GM12878 (cell line): Measurements from ENCODE around the gene MYL12A. TPM values are rescaled to one million over a fixed set of nuclear protein-coding genes. Genes with fewer than 3 reads are reported as not detected.
A peak's percentile ranks its signal among the peaks of the same experiment; 100 is the strongest.

Experiments
- ATF7 ChIP-seq: fragments of 450-650 bp; IDR thresholded peaks from 2 replicates; pipeline ENCODE4 v1.6.1; 2016; ENCODE audit warnings: low read depth, mild to moderate bottlenecking
- BMI1 ChIP-seq: fragments of 450-650 bp; IDR thresholded peaks from 2 replicates; pipeline ENCODE4 v1.6.1; 2016; ENCODE audit warnings: mild to moderate bottlenecking, moderate library complexity, borderline replicate concordance
- CHD1 ChIP-seq: IDR thresholded peaks from 2 replicates; pipeline ENCODE4 v1.6.1; 2012; ENCODE audit warnings: low read depth, low read length, improper control_type of control experiment
- EED ChIP-seq: sonication (generic); IDR thresholded peaks from 2 replicates; pipeline ENCODE4 v1.6.1; 2016; ENCODE audit warnings: antibody characterized with exemption, low read depth
- HDAC6 ChIP-seq: fragments of 200-600 bp; sonication (generic); IDR thresholded peaks from one replicate; pipeline ENCODE4 v1.8.0; 2017; ENCODE audit warnings: antibody characterized with exemption; ENCODE audit not compliant: unreplicated experiment
- KLF5 ChIP-seq: fragments of 450-650 bp; IDR thresholded peaks from 2 replicates; pipeline ENCODE4 v1.6.1; 2014; ENCODE audit warnings: mild to moderate bottlenecking; ENCODE audit not compliant: partially characterized antibody
- MXI1 ChIP-seq: fragments of 150-350 bp; IDR thresholded peaks from 2 replicates; pipeline ENCODE4 v1.6.1; 2011; ENCODE audit warnings: low read depth, mild to moderate bottlenecking, inconsistent platforms, low read length, improper control_type of control experiment
- NFIC ChIP-seq: IDR thresholded peaks from 2 replicates; pipeline ENCODE4 v1.6.1; 2012; ENCODE audit warnings: low read depth, mild to moderate bottlenecking, inconsistent platforms, low read length, moderate library complexity
- PAX5 ChIP-seq: IDR thresholded peaks from 2 replicates; pipeline ENCODE4 v1.6.1; 2011; ENCODE audit warnings: low read depth, low read length, borderline replicate concordance
- RBBP5 ChIP-seq: fragments of 200-600 bp; sonication (generic); conservative IDR thresholded peaks from 2 replicates; pipeline ENCODE4 v1.6.1; 2016
- SKIL ChIP-seq: fragments of 450-650 bp; IDR thresholded peaks from 2 replicates; pipeline ENCODE4 v1.6.1; 2017; ENCODE audit warnings: mild to moderate bottlenecking, low read depth, inconsistent platforms; ENCODE audit not compliant: poor library complexity, severe bottlenecking
- TCF12 ChIP-seq: IDR thresholded peaks from 2 replicates; pipeline ENCODE4 v1.6.1; 2011; ENCODE audit warnings: low read depth, mild to moderate bottlenecking, low read length
- polyA plus RNA-seq, 11 experiments: library from polyadenylated mRNA; depleted of rRNA in 4 of 11; unstranded in 6 of 11; stranded (reverse) in 5 of 11; fragments of >200 nt; fragmentation: Nextera tagmentation in 4 of 11; fragmentation: Illumina TruSeq in 1 of 11; extraction: Ambion mirVana in 4 of 11; extraction: Trizol in 1 of 11; gene quantifications; 1 replicate in 1 of 11; 2 replicates in 10 of 11; pipeline versions ENCODE4 v1.2.1 to v1.2.3, GENCODE V29; 2011 to 2016; ENCODE audit warnings: inconsistent platforms in 2 of 11, missing spikeins in 2 of 11, low read depth in 1 of 11
- total RNA-seq, 4 experiments: library from RNA; depleted of rRNA in 3 of 4; stranded (reverse); fragments of >200 nt in 3 of 4; fragmentation: Illumina TruSeq in 1 of 4; extraction: Trizol in 1 of 4; gene quantifications; 2 replicates each; pipeline versions ENCODE4 v1.2.1 to v1.2.3, GENCODE V29; 2013 to 2021
- TF ChIP-seq, protein P1 (sequence below): fragments of 450-650 bp; IDR thresholded peaks from 2 replicates; pipeline ENCODE4 v1.6.1; 2017; ENCODE audit warnings: borderline replicate concordance
- TF ChIP-seq, protein P2 (sequence below): fragments of 450-650 bp; IDR thresholded peaks from 2 replicates; pipeline ENCODE4 v1.6.1; 2017; ENCODE audit warnings: antibody characterized with exemption, mild to moderate bottlenecking, moderate library complexity
- TF ChIP-seq, protein P3 (sequence below): IDR thresholded peaks from 2 replicates; pipeline ENCODE4 v1.6.1; 2012; ENCODE audit warnings: improper control_type of control experiment, low read depth, low read length; ENCODE audit not compliant: insufficient replicate concordance
- TF ChIP-seq, protein P4 (sequence below): fragments of 450-650 bp; IDR thresholded peaks from 2 replicates; pipeline ENCODE4 v1.6.1; 2014; ENCODE audit warnings: mild to moderate bottlenecking

Gene MYL12A
- total and polyA plus RNA-seq, 10 of the 15 experiments (the other 5 are each of a cell fraction or from before 2014, with no cell fraction given): 488 to 1,663 (median 924) TPM

GRCh38 chr18:3256693-3257626, 9.4 kb downstream of the MYL12A start (continued):
- TF ChIP-seq, protein P1, sequence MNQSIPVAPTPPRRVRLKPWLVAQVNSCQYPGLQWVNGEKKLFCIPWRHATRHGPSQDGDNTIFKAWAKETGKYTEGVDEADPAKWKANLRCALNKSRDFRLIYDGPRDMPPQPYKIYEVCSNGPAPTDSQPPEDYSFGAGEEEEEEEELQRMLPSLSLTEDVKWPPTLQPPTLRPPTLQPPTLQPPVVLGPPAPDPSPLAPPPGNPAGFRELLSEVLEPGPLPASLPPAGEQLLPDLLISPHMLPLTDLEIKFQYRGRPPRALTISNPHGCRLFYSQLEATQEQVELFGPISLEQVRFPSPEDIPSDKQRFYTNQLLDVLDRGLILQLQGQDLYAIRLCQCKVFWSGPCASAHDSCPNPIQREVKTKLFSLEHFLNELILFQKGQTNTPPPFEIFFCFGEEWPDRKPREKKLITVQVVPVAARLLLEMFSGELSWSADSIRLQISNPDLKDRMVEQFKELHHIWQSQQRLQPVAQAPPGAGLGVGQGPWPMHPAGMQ: no peak
- TF ChIP-seq BMI1: no peak
- no peak for TF ChIP-seq PAX5
- TF ChIP-seq, protein P2, sequence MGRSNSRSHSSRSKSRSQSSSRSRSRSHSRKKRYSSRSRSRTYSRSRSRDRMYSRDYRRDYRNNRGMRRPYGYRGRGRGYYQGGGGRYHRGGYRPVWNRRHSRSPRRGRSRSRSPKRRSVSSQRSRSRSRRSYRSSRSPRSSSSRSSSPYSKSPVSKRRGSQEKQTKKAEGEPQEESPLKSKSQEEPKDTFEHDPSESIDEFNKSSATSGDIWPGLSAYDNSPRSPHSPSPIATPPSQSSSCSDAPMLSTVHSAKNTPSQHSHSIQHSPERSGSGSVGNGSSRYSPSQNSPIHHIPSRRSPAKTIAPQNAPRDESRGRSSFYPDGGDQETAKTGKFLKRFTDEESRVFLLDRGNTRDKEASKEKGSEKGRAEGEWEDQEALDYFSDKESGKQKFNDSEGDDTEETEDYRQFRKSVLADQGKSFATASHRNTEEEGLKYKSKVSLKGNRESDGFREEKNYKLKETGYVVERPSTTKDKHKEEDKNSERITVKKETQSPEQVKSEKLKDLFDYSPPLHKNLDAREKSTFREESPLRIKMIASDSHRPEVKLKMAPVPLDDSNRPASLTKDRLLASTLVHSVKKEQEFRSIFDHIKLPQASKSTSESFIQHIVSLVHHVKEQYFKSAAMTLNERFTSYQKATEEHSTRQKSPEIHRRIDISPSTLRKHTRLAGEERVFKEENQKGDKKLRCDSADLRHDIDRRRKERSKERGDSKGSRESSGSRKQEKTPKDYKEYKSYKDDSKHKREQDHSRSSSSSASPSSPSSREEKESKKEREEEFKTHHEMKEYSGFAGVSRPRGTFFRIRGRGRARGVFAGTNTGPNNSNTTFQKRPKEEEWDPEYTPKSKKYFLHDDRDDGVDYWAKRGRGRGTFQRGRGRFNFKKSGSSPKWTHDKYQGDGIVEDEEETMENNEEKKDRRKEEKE: no peak
- no peak for TF ChIP-seq KLF5
- TF ChIP-seq RBBP5: no peak
- TF ChIP-seq TCF12: 0 out of 2 replicates have a peak, but pooled peaks have one; percentile 37
- TF ChIP-seq ATF7: peak; percentile 98
- TF ChIP-seq, protein P3, sequence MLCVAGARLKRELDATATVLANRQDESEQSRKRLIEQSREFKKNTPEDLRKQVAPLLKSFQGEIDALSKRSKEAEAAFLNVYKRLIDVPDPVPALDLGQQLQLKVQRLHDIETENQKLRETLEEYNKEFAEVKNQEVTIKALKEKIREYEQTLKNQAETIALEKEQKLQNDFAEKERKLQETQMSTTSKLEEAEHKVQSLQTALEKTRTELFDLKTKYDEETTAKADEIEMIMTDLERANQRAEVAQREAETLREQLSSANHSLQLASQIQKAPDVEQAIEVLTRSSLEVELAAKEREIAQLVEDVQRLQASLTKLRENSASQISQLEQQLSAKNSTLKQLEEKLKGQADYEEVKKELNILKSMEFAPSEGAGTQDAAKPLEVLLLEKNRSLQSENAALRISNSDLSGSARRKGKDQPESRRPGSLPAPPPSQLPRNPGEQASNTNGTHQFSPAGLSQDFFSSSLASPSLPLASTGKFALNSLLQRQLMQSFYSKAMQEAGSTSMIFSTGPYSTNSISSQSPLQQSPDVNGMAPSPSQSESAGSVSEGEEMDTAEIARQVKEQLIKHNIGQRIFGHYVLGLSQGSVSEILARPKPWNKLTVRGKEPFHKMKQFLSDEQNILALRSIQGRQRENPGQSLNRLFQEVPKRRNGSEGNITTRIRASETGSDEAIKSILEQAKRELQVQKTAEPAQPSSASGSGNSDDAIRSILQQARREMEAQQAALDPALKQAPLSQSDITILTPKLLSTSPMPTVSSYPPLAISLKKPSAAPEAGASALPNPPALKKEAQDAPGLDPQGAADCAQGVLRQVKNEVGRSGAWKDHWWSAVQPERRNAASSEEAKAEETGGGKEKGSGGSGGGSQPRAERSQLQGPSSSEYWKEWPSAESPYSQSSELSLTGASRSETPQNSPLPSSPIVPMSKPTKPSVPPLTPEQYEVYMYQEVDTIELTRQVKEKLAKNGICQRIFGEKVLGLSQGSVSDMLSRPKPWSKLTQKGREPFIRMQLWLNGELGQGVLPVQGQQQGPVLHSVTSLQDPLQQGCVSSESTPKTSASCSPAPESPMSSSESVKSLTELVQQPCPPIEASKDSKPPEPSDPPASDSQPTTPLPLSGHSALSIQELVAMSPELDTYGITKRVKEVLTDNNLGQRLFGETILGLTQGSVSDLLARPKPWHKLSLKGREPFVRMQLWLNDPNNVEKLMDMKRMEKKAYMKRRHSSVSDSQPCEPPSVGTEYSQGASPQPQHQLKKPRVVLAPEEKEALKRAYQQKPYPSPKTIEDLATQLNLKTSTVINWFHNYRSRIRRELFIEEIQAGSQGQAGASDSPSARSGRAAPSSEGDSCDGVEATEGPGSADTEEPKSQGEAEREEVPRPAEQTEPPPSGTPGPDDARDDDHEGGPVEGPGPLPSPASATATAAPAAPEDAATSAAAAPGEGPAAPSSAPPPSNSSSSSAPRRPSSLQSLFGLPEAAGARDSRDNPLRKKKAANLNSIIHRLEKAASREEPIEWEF: peak; percentile 32
- no peak for TF ChIP-seq CHD1
- TF ChIP-seq MXI1: no peak
- peak; percentile 88 for TF ChIP-seq NFIC
- peak; percentile 87 for TF ChIP-seq EED
- TF ChIP-seq, protein P4, sequence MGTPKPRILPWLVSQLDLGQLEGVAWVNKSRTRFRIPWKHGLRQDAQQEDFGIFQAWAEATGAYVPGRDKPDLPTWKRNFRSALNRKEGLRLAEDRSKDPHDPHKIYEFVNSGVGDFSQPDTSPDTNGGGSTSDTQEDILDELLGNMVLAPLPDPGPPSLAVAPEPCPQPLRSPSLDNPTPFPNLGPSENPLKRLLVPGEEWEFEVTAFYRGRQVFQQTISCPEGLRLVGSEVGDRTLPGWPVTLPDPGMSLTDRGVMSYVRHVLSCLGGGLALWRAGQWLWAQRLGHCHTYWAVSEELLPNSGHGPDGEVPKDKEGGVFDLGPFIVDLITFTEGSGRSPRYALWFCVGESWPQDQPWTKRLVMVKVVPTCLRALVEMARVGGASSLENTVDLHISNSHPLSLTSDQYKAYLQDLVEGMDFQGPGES: no peak
- TF ChIP-seq HDAC6: no peak
- peak; percentile 91 for TF ChIP-seq SKIL
